ENCODE data around the gene FNBP1. TPM values are rescaled to one million over a fixed set of nuclear protein-coding genes. Genes with fewer than 3 reads are reported as not detected.

The FNBP1 gene
- total and polyA plus RNA-seq, 2 experiments from 2014 or later = 26.6 to 28.8 TPM

DNA sequence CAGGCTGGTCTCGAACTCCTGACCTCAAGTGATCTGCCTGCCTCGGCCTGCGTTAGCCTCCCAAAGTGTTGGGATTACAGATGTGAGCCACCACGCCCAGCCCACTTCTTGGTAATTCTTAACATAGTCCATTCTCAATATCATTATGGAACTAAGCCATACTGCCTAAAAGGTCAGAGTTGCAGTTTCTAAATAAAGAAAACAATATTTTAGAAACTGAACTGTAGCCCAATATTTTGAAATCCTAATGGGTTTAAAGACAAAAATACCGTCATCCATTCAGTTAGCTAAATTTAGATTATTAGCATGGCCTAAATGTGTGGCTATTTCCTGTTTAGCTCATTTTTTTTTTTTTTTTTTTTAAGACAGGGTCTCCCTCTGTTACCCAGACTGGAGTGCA is 108.2 kb downstream of the FNBP1 start (continued):
- TF ChIP-seq, protein P1, sequence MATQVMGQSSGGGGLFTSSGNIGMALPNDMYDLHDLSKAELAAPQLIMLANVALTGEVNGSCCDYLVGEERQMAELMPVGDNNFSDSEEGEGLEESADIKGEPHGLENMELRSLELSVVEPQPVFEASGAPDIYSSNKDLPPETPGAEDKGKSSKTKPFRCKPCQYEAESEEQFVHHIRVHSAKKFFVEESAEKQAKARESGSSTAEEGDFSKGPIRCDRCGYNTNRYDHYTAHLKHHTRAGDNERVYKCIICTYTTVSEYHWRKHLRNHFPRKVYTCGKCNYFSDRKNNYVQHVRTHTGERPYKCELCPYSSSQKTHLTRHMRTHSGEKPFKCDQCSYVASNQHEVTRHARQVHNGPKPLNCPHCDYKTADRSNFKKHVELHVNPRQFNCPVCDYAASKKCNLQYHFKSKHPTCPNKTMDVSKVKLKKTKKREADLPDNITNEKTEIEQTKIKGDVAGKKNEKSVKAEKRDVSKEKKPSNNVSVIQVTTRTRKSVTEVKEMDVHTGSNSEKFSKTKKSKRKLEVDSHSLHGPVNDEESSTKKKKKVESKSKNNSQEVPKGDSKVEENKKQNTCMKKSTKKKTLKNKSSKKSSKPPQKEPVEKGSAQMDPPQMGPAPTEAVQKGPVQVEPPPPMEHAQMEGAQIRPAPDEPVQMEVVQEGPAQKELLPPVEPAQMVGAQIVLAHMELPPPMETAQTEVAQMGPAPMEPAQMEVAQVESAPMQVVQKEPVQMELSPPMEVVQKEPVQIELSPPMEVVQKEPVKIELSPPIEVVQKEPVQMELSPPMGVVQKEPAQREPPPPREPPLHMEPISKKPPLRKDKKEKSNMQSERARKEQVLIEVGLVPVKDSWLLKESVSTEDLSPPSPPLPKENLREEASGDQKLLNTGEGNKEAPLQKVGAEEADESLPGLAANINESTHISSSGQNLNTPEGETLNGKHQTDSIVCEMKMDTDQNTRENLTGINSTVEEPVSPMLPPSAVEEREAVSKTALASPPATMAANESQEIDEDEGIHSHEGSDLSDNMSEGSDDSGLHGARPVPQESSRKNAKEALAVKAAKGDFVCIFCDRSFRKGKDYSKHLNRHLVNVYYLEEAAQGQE (IDR thresholded peaks at IDR 0.05; ENCODE audit: unreplicated experiment) = no peak
- TF ChIP-seq ZNF114 (CRISPR knock-in tag; IDR thresholded peaks at IDR 0.05) = no peak
- TF ChIP-seq, protein P2, sequence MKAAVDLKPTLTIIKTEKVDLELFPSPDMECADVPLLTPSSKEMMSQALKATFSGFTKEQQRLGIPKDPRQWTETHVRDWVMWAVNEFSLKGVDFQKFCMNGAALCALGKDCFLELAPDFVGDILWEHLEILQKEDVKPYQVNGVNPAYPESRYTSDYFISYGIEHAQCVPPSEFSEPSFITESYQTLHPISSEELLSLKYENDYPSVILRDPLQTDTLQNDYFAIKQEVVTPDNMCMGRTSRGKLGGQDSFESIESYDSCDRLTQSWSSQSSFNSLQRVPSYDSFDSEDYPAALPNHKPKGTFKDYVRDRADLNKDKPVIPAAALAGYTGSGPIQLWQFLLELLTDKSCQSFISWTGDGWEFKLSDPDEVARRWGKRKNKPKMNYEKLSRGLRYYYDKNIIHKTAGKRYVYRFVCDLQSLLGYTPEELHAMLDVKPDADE (IDR thresholded peaks at IDR 0.05) = no peak
- TF ChIP-seq EZH2 (IDR thresholded peaks at IDR 0.05; ENCODE audit: low read depth, unreplicated experiment) = no peak
- TF ChIP-seq STAT1 (IDR thresholded peaks at IDR 0.05; ENCODE audit: unreplicated experiment) = no peak

DNA sequence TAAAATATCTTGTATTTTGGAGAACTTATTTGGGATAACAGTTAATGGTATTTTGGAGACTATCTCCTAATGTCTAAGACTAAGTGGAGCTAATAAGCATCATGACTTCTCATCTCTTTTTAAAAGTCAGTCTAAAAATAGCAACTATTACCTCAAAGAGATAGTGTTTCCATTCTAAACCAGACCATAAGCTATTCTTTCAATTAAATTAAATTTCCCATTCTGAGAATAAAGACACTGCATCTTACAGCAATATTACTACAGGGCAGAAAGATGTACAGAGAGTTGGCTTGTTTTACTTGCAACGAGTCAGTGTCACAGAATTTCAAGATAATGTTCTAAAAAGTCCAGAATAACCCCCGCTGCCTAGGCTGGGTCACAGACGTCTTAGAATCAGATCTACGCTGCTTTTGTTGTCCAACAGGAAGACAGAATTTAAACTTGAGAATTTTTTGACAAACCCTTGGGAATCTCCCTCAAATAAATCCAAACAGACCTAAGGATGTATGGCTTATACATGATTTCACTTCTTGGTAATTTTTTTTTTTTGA is 108.9 kb downstream of the FNBP1 start:
- H3K4me1 Mint-ChIP-seq = peaks cover 34% of the 10 kb centered on the region
- H3K4me2 ChIP-seq = no peak overlapping the region
- TF ChIP-seq ZNF114 (CRISPR knock-in tag; IDR thresholded peaks at IDR 0.05) = no peak
- no peak for TF ChIP-seq STAT1 (IDR thresholded peaks at IDR 0.05; ENCODE audit: unreplicated experiment)
- TF ChIP-seq ZNF331 (CRISPR knock-in tag; IDR thresholded peaks at IDR 0.05; ENCODE audit: low read depth) = no peak
- no peak for TF ChIP-seq EZH2phosphoT487 (IDR thresholded peaks at IDR 0.05; ENCODE audit: unreplicated experiment)
- TF ChIP-seq NANOG (IDR thresholded peaks at IDR 0.05; ENCODE audit: borderline replicate concordance) = no peak
- TF ChIP-seq, protein P3, sequence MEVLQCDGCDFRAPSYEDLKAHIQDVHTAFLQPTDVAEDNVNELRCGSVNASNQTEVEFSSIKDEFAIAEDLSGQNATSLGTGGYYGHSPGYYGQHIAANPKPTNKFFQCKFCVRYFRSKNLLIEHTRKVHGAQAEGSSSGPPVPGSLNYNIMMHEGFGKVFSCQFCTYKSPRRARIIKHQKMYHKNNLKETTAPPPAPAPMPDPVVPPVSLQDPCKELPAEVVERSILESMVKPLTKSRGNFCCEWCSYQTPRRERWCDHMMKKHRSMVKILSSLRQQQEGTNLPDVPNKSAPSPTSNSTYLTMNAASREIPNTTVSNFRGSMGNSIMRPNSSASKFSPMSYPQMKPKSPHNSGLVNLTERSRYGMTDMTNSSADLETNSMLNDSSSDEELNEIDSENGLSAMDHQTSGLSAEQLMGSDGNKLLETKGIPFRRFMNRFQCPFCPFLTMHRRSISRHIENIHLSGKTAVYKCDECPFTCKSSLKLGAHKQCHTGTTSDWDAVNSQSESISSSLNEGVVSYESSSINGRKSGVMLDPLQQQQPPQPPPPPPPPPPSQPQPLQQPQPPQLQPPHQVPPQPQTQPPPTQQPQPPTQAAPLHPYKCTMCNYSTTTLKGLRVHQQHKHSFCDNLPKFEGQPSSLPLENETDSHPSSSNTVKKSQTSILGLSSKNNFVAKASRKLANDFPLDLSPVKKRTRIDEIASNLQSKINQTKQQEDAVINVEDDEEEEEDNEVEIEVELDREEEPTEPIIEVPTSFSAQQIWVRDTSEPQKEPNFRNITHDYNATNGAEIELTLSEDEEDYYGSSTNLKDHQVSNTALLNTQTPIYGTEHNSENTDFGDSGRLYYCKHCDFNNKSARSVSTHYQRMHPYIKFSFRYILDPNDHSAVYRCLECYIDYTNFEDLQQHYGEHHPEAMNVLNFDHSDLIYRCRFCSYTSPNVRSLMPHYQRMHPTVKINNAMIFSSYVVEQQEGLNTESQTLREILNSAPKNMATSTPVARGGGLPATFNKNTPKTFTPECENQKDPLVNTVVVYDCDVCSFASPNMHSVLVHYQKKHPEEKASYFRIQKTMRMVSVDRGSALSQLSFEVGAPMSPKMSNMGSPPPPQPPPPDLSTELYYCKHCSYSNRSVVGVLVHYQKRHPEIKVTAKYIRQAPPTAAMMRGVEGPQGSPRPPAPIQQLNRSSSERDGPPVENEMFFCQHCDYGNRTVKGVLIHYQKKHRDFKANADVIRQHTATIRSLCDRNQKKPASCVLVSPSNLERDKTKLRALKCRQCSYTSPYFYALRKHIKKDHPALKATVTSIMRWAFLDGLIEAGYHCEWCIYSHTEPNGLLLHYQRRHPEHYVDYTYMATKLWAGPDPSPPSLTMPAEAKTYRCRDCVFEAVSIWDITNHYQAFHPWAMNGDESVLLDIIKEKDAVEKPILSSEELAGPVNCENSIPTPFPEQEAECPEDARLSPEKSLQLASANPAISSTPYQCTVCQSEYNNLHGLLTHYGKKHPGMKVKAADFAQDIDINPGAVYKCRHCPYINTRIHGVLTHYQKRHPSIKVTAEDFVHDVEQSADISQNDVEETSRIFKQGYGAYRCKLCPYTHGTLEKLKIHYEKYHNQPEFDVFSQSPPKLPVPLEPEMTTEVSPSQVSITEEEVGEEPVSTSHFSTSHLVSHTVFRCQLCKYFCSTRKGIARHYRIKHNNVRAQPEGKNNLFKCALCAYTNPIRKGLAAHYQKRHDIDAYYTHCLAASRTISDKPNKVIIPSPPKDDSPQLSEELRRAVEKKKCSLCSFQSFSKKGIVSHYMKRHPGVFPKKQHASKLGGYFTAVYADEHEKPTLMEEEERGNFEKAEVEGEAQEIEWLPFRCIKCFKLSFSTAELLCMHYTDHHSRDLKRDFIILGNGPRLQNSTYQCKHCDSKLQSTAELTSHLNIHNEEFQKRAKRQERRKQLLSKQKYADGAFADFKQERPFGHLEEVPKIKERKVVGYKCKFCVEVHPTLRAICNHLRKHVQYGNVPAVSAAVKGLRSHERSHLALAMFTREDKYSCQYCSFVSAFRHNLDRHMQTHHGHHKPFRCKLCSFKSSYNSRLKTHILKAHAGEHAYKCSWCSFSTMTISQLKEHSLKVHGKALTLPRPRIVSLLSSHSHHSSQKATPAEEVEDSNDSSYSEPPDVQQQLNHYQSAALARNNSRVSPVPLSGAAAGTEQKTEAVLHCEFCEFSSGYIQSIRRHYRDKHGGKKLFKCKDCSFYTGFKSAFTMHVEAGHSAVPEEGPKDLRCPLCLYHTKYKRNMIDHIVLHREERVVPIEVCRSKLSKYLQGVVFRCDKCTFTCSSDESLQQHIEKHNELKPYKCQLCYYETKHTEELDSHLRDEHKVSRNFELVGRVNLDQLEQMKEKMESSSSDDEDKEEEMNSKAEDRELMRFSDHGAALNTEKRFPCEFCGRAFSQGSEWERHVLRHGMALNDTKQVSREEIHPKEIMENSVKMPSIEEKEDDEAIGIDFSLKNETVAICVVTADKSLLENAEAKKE (CRISPR knock-in tag; IDR thresholded peaks at IDR 0.05) = no peak
- no peak for TF ChIP-seq JUNB (IDR thresholded peaks at IDR 0.05; ENCODE audit: unreplicated experiment)
- TF ChIP-seq, protein P2 (IDR thresholded peaks at IDR 0.05) = no peak
- TF ChIP-seq EZH2 (IDR thresholded peaks at IDR 0.05; ENCODE audit: low read depth, unreplicated experiment) = no peak

More for the DNA sequence above, 108.9 kb downstream of the FNBP1 start:
- Mint-ChIP-seq H3K9me3 (no peaks in the 10 kb centered on the region; the same call in 2 of the 3 replicates), H3K27ac (no peak overlapping the region), H3K27me3 (ENCODE audit: insufficient read depth, low read depth, poor library complexity) (peaks cover 5% of the 10 kb centered on the region), H3K4me3 (no peak overlapping the region), H3K36me3 (ENCODE audit: low read depth) (no peaks in the 10 kb centered on the region)
- no peak overlapping the region for H3K27ac ChIP-seq (ENCODE audit: low read depth)
- peaks cover 36% of the 10 kb centered on the region for H3K4me1 ChIP-seq (ENCODE audit: insufficient read depth)
- no peaks in the 10 kb centered on the region for H3K36me3 ChIP-seq (ENCODE audit: insufficient read depth)
- H3K4me3 ChIP-seq = no peak overlapping the region
- no peaks in the 10 kb centered on the region for H3K27me3 ChIP-seq (ENCODE audit: insufficient read depth)
- ATAC-seq (no peak), DNase-seq (ENCODE audit: low spot score) (no peak)
- no peaks in the 10 kb centered on the region for H3K79me2 ChIP-seq (replicated peaks; ENCODE audit: insufficient read depth)
- no peaks in the 10 kb centered on the region for H3K9me2 ChIP-seq (ENCODE audit: insufficient read depth)
- H4K20me1 ChIP-seq (replicated peaks; ENCODE audit: insufficient read depth) = no peaks in the 10 kb centered on the region
- H2AFZ ChIP-seq = no peak overlapping the region
- H3F3A ChIP-seq (replicated peaks; ENCODE audit: low read depth) = no peaks in the 10 kb centered on the region; the same call in 1 of the 2 replicates
